Activated naive CD8-positive, alpha-beta T cell treated with anti-CD3 and anti-CD28 coated beads for 36 hours (primary cell): ENCODE data around the gene MYD88. TPM values are rescaled to one million over a fixed set of nuclear protein-coding genes. Genes with fewer than 3 reads are reported as not detected.
A peak's percentile ranks its signal among the peaks of the same experiment; 100 is the strongest.

Source experiments
- DNase-seq: peaks from one replicate; pipeline ENCODE4 v3.0.0; 2021
- H3K27ac Mint-ChIP-seq: one replicate; pipeline ENCODE4 v1.8.0; 2022; ENCODE audit warnings: mild to moderate bottlenecking, moderate library complexity, mixed read lengths
- H3K27me3 Mint-ChIP-seq: one replicate; pipeline ENCODE4 v1.8.0; 2022; ENCODE audit warnings: mild to moderate bottlenecking, mixed read lengths
- H3K36me3 Mint-ChIP-seq: one replicate; pipeline ENCODE4 v1.8.0; 2021; ENCODE audit warnings: mild to moderate bottlenecking, mixed read lengths
- H3K4me1 Mint-ChIP-seq: one replicate; pipeline ENCODE4 v1.8.0; 2021; ENCODE audit warnings: mixed read lengths
- H3K4me3 Mint-ChIP-seq: one replicate; pipeline ENCODE4 v1.8.0; 2022; ENCODE audit warnings: mild to moderate bottlenecking, moderate library complexity, mixed read lengths
- H3K9me3 Mint-ChIP-seq: one replicate; pipeline ENCODE4 v1.8.0; 2022; ENCODE audit warnings: mixed read lengths
- total RNA-seq, 2 experiments: library from RNA; stranded (reverse); gene quantifications; one replicate each; pipeline ENCODE4 v1.2.3, GENCODE V29; 2021

Gene MYD88
- total RNA-seq, 2 experiments from 2014 or later, result 46.2 to 48.0 TPM

DNA sequence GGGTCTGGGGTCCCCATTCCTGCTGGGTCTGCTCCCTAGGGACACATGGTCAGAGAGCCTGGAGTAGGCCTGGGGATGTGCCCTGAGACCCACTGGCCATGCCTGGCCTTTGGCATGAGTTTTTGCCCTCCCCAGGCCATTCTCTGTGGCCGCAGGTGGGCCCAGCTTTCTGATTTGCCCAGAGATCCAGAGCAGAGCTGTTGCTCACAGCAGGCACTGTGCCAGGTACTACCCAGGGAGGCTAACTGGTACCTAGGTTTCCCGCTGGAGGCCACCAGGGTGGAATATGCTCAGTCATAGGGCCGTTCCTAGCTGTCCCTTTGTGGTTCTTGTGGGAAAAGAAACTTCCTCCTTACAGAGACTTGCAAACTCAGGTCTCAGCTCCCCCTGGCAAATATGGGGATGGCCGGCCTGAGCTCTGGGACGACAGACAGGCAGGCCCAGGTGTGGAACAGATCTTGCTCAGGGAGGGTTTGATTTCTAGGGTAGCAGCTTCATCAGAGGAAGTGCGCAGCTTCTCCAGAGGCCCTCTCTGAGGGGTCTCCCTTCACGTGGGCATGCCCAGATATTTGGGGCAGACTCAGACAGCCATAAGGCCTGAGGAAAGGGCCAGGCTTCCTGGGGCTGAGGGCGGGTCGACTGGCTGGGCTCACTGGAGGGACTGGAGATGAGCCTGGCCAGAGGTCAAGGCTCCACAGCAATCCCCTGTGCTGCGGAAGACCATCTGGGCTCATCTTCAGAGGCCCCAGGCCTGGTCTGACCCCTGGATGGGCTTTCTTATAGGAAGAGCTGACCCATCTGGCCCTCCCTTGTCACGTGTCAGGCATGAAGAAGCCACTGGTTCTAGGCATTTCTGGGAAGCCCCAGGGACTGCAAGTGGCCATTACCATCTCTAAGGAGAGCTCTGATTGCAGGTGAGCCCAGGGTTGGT lies 29.5 kb upstream of the MYD88 start:
- Mint-ChIP-seq H3K4me1 (no peaks in the 10 kb centered on the region), H3K27ac (no peak overlapping the region), H3K9me3 (peaks cover 8% of the 10 kb centered on the region), H3K4me3 (no peak overlapping the region), H3K36me3 (peaks cover 1% of the 10 kb centered on the region), H3K27me3 (no peaks in the 10 kb centered on the region)
- no peak for DNase-seq

DNA sequence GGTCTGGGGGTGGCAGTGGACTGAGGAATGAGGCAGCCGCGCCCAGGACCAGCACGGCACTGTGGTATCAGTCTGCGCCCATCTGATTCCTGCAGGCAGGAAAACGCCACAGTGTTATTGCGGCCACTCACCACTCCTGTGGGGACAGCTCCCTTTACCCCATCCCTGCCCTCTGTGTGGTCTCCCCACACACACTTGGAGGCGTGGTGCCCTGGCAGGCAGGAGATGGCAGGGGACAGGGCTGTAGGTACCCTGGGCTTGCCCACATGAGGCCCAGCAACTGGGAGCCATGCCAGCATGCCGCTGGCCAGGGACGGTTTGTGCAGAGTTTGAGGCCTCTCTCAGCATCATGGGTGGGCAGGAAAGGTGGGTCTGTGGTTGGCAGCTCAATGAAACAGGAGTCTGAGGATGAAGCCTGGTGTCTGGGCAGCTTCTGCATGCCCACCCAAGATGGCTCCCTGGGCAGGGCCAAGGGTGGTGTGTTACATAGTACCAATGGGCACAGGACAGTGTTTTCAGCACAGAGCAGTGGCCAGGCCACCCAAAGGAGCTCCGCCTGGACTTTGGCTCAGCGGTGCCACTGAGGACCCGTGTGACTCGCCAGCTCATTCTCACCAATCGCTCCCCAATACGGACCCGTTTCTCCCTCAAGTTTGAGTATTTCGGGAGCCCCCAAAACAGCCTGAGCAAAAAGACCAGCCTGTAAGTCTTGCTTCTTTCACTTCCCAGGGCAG lies 28.7 kb upstream of the MYD88 start:
- Mint-ChIP-seq H3K27me3 (no peaks in the 10 kb centered on the region), H3K4me1 (no peaks in the 10 kb centered on the region), H3K36me3 (peaks cover 1% of the 10 kb centered on the region), H3K9me3 (peaks cover 8% of the 10 kb centered on the region), H3K27ac (no peak overlapping the region), H3K4me3 (no peak overlapping the region)
- DNase-seq, result no peak

DNA sequence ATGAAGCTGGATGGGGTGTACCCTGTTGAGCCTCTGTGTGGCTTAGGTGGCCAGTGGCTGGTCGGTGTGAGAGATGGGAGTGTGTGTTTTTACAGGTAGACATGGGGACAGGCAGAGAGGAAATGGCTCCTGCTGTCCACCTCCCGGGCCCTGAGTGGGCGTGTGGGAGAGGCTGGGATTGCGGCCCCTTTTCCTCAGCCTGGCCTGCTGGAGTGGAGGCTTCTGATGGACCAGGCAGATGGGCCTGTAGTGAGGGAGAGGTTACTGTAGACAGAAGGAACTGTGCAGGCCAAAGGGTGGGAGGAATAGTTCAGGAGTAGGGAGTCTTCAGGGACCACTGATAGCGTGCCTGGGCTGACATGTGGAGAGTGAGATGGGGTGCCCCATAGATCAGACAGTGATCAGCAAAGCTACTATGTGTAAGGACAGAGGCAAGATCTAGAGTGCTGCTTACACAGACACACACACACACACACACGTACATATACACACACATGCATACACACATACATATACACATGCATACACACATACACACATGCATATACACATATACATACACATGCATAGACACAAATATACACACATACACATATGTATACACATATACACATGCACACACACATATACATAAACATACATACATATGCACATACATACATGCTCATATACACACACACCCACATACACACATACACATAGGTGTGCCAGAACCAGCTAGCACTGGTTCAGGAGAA lies 28.0 kb upstream of the MYD88 start:
- peaks cover 2% of the 10 kb centered on the region for H3K4me1 Mint-ChIP-seq
- no peak for DNase-seq
- H3K27ac Mint-ChIP-seq, result no peak overlapping the region
- H3K9me3 Mint-ChIP-seq, result peaks cover 3% of the 10 kb centered on the region
- H3K27me3 Mint-ChIP-seq, result no peaks in the 10 kb centered on the region
- no peak overlapping the region for H3K4me3 Mint-ChIP-seq
- peaks cover 1% of the 10 kb centered on the region for H3K36me3 Mint-ChIP-seq

DNA sequence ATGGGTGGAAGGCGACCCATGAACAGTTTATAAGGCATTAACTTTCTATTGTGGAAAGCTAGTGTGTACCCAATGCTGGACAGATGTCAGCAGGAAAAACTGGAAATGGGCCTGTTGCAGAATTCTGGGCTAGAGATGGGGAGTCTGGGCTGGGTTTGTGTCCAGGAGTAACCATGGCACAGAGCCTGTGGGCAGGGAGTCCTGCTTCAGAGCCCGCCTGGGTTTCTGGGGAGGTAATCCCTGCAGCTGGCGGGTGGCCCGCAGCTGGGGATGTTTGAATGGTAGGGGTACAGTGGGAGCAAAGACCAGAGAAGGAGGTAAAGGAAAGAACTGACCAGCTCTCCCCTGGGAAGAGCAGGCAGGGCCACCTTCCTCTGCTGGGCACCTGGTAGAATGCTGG lies 27.3 kb upstream of the MYD88 start:
- Mint-ChIP-seq H3K27me3 (no peaks in the 10 kb centered on the region), H3K4me3 (no peak overlapping the region), H3K9me3 (no peaks in the 10 kb centered on the region), H3K4me1 (peaks cover 3% of the 10 kb centered on the region), H3K27ac (no peak overlapping the region), H3K36me3 (no peaks in the 10 kb centered on the region)
- DNase-seq, result no peak

DNA sequence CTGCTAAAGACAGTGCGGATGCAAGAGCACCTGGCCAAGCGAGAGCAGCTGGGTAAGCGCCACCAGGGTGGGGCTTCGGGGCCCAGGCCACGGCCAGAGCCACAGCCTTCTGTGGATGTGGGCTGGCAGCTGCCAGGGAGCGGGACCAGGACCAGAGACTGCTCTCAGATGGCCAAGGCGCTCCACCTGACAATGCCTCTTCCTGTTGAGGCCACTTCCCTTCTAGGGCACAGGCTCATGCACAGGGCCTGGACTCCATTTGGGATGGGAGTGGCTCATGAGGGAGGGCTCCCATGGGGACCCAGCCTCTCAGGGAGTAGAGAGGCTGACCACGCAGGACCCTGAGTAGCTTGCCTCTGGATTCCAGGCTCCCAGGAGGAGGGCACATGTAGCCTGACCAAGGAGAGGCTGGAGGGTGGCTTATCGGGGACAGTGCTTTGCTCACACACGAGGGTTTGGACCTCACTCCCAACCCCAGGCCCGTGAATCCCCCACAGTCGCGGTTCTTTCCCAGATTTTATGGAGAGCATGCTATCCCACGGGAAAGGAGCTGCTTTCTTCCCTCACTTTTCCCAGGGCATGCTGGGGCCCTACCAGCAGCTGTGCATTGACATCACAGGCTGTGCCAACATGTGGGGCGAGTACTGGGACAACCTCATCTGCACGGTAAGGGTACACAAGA lies 26.6 kb upstream of the MYD88 start:
- no peak for DNase-seq
- Mint-ChIP-seq H3K4me1 (peaks cover 3% of the 10 kb centered on the region), H3K9me3 (no peaks in the 10 kb centered on the region), H3K27me3 (no peaks in the 10 kb centered on the region), H3K27ac (no peak overlapping the region), H3K36me3 (no peaks in the 10 kb centered on the region), H3K4me3 (no peak overlapping the region)

DNA sequence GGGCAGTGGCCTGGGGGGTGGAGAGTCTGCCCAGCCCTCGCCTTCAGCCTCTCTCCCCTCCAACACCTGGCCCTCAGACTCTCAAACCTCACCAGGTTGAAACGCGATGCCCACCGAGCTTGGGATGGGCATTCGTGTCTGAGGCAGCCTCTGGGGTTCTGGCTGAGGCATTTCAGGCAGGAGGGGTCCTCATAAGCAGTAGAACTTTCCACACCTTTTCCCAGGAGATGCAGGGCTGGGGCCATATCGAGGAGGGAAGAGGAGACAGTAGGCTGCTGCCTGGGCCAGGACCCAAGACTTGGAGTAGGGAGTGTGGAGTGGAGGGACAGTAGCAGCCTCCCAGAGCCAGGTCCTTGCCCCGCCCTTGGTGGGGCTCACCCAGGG lies 26.1 kb upstream of the MYD88 start:
- no peak overlapping the region for H3K27ac Mint-ChIP-seq
- H3K4me1 Mint-ChIP-seq, result peaks cover 3% of the 10 kb centered on the region
- DNase-seq, result no peak
- H3K4me3 Mint-ChIP-seq, result no peak overlapping the region
- H3K36me3 Mint-ChIP-seq, result no peaks in the 10 kb centered on the region
- H3K27me3 Mint-ChIP-seq, result no peaks in the 10 kb centered on the region
- H3K9me3 Mint-ChIP-seq, result no peaks in the 10 kb centered on the region

DNA sequence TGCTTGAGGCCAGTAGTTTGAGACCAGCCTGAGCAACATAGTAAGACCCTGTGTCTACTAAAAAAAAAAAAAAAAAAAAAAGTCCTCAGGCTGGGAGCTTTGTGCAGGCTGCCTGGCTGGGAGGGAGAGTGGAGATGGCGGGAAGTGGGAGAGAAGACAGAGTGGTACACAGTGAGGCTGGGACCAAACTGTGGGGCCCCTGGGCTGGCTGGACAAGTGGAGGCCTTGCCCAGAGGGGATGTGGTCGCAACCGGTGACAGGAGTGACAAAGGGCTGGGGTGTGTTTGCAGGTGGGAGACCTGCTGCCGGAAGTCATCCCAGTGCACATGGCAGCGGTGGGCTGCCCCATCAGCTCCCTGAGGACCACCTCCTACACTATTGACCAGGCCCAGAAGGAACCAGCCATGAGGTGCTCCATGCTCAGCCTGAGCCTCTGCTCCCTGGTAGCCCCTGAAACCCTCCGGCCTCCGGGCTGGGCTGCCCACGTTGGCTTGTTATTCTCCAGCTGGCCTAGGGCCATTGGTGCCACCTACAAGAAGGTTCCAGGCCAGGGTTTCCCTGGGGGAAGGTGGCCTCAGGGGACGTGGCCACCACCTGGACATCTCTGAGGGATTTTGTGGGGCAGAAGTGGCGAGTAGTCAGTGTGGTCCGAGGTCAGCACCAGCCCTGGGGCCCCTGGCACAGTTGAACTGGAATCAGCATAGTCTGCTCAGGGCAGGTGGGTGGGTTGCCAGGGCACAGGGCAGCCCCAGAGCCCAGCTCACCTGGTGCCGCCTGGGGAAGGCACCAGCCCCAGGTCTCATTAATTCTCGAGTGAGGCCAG lies 24.2 kb upstream of the MYD88 start:
- Mint-ChIP-seq H3K9me3 (no peaks in the 10 kb centered on the region), H3K4me3 (no peak overlapping the region), H3K36me3 (no peaks in the 10 kb centered on the region), H3K4me1 (peaks cover 6% of the 10 kb centered on the region), H3K27me3 (no peaks in the 10 kb centered on the region), H3K27ac (no peak overlapping the region)
- DNase-seq, result no peak

DNA sequence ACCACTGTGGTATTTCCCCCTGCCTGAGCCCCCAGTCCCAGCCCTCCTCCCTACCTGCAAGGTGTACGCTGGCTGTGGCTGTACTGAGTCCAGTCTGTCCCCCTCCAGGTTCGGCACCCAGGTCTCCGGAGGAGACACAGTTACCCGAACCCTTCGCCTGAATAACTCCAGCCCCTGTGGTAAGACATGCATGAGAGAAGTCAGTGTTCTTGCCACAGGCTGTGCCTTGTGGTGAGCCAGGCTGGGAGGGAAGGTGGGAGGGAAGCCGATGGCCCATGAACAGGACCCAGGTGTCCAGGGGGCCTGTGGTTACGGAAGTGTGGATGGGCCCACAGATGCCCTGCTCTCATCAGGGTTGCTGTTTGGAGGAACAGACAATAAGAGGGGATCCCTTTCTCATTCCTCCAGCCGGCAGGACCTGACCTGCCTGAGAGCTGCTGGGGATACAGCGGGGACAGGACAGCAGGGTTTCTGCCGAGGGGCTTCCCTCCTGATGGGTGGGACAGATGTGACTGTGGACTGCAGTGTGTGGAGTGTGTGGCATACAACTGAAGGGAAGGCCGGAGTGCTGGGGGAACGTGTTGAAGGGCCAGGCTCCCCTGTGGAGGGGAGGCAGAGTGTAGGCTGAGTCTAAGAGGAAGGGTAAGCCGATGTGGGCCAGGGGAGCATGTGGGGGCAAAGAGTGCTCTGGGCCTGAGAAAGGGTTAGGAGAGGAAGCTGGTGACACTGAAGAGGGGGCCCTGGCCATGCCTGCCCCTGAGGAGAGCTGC lies 23.4 kb upstream of the MYD88 start:
- no peak overlapping the region for H3K4me3 Mint-ChIP-seq
- no peaks in the 10 kb centered on the region for H3K9me3 Mint-ChIP-seq
- H3K27me3 Mint-ChIP-seq, result no peaks in the 10 kb centered on the region
- DNase-seq, result no peak
- H3K4me1 Mint-ChIP-seq, result peaks cover 7% of the 10 kb centered on the region
- H3K36me3 Mint-ChIP-seq, result no peaks in the 10 kb centered on the region
- H3K27ac Mint-ChIP-seq, result no peak overlapping the region

DNA sequence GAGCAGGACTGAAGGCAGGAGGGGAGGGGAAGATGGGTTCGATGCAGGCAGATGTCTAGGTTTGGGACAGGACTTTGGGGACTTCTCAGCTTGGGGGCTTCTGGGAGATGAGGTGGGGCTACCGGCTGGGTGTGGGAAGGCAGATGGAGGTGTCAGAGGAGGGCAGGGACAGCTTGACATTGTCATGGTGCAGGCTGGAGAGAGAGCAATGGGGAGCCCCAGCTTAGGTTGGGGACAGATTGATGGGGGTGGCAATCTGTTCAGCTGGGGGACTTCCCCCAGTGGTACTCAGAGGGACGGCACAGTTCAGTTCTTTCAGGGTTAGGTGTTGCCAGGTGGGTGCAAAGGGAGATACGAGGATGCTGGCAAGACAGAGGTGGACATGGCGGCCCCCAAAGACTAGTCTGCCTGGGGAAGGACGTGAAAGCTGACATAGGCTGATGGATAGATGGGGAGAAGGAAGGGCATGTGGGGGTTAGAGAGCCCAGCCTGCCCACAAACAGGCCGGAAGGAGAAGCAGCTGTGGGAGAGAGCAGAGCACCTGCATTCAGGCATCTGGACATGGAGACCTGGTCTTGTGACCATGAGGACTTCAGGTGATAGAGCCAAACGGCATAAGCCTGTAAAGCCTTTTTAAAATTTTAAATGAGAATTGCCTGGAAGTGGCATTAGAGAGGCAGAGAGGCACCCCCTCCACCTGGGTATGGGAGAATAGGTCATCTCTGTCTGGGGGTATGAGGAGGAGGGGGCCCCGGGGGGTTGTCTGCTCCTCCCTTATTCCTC lies 22.6 kb upstream of the MYD88 start:
- Mint-ChIP-seq H3K4me1 (peaks cover 7% of the 10 kb centered on the region), H3K9me3 (no peaks in the 10 kb centered on the region), H3K27ac (no peak overlapping the region), H3K36me3 (peaks cover 2% of the 10 kb centered on the region), H3K4me3 (no peak overlapping the region), H3K27me3 (no peaks in the 10 kb centered on the region)
- DNase-seq, result no peak

DNA sequence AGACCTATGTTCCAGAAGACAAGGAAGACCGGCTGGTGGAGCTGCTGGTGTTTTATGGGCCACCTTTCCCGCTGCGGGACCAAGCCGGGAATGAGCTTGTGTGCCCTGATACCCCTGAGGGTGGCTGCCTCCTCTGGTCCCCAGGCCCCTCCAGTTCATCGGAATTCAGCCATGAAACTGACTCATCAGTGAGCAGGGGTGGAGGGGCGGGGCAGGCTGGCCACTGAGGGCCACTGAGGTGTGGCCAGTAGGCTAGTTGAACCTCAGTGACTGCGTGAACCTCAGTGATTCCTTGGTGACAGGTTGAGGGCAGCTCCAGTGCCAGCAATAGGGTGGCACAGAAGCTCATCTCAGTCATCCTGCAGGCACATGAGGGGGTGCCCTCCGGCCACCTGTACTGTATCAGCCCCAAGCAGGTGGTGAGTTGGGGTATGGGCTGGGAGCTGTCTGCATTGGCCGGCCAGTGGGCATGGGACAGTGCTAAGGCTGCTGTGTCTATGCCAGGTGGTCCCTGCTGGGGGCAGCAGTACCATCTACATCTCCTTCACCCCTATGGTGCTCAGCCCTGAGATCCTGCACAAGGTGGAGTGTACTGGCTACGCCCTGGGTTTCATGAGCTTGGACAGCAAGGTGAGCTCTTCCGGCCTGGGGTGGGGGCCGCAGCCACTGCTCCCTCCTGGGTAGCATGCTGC lies 21.8 kb upstream of the MYD88 start:
- no peak for DNase-seq
- Mint-ChIP-seq H3K9me3 (no peaks in the 10 kb centered on the region), H3K27ac (no peak overlapping the region), H3K27me3 (no peaks in the 10 kb centered on the region), H3K4me1 (peaks cover 7% of the 10 kb centered on the region), H3K36me3 (peaks cover 2% of the 10 kb centered on the region), H3K4me3 (no peak overlapping the region)

DNA sequence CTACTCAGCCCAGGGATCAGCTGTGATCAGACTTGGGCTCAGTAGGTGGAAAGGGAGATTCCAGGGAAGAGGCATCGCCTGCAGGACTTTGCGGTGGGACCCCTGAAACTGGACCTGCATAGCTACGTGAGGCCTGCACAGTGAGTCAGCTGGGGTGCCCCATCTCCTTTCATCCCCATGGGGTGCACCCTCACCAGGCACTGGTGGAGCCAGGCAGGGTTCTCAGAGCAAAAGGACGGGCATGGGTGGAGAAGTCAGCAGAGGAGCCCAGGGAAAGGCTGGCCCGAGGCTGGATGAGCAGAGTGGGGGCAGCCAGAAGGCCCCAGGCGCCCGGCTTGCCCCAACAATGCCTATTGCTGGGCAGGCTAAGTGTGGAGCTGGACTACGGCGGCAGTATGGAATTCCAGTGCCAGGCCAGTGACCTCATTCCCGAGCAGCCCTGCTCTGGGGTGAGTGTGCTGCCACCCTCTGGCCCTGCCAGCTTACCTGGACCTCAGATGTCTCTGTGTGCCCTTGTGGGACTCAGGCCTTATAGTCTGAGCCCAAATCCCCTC lies 21.2 kb upstream of the MYD88 start:
- Mint-ChIP-seq H3K9me3 (no peaks in the 10 kb centered on the region), H3K4me3 (no peak overlapping the region), H3K36me3 (peaks cover 2% of the 10 kb centered on the region), H3K27ac (no peak overlapping the region), H3K4me1 (peaks cover 7% of the 10 kb centered on the region), H3K27me3 (no peaks in the 10 kb centered on the region)
- no peak for DNase-seq

DNA sequence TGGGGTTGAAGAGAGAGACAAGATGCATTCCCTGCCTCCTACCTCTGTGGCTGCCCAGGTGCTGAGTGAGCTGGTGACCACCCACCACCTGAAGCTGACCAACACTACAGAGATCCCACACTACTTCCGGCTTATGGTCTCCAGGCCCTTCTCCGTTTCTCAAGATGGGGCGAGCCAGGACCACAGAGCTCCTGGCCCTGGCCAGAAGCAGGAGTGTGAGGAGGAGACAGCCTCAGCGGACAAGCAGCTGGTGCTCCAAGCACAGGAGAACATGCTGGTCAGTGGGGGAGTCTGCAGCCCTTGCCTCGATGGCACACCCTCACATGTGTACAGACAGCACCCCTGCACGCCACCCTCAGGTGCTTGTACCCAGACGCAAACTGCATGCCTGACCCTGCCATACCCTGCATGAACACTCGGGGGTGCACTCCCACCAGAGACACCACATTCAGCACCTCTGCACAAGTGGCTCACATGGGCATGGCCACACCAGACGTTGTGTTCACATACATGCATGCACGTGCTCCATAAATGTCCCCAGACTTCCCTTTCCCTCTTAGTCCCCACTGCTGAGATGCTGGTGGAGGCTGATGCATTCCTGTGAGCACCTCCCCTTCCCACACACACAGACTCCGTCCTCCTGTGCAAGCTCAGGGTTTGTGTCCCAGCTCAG lies 20.6 kb upstream of the MYD88 start:
- peak; percentile 75 for DNase-seq
- Mint-ChIP-seq H3K27me3 (no peaks in the 10 kb centered on the region), H3K27ac (no peak overlapping the region), H3K9me3 (no peaks in the 10 kb centered on the region), H3K36me3 (peaks cover 5% of the 10 kb centered on the region), H3K4me1 (peaks cover 11% of the 10 kb centered on the region), H3K4me3 (no peak overlapping the region)
